GM19193 (cell line): ENCODE results near the gene RPS29.

ENCODE experiments used
- POLR2A ChIP-seq: IDR thresholded peaks from 4 replicates; pipeline ENCODE4 v1.6.1; 2011; ENCODE audit not compliant: insufficient read depth, insufficient read length; ENCODE audit errors: extremely low read depth

RPS29 gene

DNA sequence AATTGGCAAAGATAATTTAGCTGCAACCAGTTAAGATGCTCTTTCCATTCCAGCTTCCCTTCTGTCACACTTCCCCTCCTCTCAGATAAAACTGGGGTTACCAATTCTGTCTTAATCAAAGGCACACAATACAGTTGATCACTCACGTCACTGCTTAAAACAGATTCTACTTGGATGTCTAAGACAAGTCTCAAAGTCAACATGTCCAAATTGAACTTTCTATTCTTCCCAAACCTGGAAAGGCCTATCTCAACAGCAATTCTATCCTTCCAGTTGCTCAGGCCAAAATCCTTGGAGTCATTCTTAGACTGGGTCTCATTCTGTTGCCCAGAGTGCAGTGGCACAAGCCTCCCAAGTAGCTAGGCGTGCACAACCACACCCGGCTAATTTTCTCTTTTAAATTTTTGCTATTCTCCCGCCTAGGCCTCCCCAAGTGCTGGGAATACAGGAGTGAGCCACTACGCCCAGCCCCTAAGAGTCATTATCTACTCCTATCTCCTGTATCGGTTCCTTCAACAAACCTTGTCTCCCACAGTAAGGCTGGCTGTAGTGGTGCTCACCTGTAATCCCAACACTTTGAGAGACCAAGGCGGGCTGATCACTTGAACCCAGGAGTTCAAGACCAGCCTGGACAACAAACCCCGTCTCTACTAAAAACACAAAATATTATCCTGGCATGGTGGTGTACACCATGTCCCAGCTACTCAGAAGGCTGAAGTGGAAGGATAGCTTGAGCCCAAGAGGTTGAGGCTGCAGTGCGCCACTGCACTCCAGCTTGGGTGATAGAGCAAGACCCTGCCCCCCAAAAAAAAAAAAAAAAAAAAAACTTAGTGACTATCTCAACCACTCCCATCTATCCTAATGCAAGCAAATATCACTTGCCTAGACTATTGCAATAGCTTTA, 4.7 kb downstream of the RPS29 start:
- no peak for TF ChIP-seq POLR2A

GRCh38 chr14:49579841-49580240, 6.3 kb downstream of the RPS29 start:
- no peak for TF ChIP-seq POLR2A

GRCh38 chr14:49578141-49578540, 8.0 kb downstream of the RPS29 start:
- no peak for TF ChIP-seq POLR2A

DNA sequence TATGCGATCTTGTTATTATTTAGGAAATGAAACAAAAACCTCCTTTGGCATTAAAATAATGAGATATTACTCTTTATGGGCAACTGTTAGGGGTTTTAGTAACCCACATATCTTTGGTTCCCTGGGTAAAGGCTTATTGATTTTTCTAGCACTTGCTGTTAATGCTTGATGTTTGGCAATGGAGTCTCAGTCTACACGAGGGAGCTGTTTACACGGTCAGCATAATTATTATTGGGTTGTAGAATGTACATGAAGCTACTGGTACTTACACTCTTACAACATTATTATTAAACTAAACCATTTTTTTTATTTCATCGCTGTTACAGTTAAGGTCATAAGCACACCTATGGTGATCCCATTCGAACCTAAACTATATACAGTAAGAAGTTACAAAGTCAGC, 12.1 kb downstream of the RPS29 start:
- TF ChIP-seq POLR2A, result no peak

GRCh38 chr14:49569281-49569680, 16.9 kb downstream of the RPS29 start:
- TF ChIP-seq POLR2A, result no peak

GRCh38 chr14:49566714-49567113, 19.5 kb downstream of the RPS29 start:
- TF ChIP-seq POLR2A, result no peak

GRCh38 chr14:49559979-49560768, 26.0 kb downstream of the RPS29 start:
- no peak for TF ChIP-seq POLR2A

DNA sequence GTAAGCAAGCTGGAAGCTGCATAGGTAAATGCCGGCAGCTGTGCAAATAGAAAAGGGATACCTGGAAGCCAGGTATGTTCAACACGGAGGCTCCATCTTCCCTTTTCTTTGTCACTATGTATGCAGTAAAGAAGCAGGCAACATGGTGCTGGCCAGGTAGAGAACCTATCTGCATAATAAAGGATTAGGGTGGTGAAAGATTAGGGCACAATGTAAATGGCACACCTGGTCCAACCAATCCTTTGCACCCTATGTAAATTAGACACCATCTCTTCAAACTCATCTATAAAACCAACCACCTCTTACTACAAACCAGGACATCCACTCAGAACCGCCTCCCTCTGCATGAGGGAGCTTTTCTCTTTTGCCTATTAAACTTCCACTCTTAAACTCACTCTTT, 32.3 kb downstream of the RPS29 start:
- TF ChIP-seq POLR2A, result no peak

GRCh38 chr14:49553106-49553505, 33.1 kb downstream of the RPS29 start:
- TF ChIP-seq POLR2A, result no peak

DNA sequence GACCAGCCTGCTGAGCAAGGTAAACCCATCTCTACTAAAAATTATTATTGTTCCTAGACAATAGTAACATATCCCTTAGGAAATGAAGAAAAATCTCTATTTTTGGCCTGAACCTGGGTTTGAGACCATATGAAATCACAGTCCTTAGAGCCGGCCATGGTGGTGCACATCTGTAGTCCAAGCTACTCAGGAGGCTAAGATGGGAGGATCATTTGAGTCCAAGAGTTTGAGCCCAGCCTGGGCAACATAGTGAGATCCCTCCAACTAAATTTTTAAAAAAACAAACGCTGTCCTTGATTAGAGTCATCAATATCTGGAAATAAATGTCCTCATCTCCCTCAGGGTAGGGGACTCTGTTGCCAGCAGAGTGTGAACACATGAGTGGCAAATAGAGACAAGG, 34.6 kb downstream of the RPS29 start:
- TF ChIP-seq POLR2A, result no peak

- no peak for TF ChIP-seq POLR2A
These were observed 35.6 kb downstream of the RPS29 start for GRCh38 chr14:49550286-49551184.

GRCh38 chr14:49549881-49550280, 36.3 kb downstream of the RPS29 start:
- no peak for TF ChIP-seq POLR2A

- TF ChIP-seq POLR2A, result no peak
These were observed 36.7 kb downstream of the RPS29 start for GRCh38 chr14:49549446-49549845.

DNA sequence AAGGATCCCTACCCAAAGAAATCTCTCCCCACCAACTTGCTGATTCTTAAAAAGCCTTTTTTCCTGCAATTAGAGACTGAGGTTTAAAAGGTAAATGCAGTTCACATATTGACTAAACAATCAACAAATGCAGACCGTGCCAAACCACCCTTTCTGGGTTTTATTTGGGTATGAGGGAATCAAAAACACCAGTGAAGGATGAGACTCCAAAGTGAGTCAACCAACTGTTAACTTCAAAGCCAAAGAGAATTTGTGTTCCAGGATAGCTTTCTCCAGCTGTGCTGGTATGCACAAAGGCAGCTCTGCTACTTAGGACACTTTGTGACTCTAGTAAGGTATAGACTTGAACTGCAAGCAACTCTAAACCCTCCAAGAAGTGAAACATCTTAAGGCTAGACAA, 39.4 kb downstream of the RPS29 start:
- TF ChIP-seq POLR2A, result no peak

DNA sequence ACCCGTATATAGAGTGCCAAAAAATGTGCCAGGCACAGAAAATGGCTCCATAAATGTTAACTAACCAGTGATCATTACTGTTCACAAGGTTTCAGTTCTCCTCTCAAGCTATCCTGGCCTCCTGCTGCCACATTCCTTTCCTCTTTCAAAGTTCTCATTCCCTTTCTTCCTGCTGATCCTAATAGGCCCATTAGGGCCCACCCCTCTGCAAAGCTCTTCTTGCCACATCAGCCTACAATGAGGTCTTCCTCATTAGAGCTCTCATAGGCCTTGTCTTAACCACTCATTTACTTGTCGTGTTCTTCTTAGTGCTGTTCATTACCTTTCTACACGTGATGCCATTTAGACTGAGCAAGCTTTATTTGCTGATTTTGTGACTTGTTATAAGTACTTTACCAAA, 40.5 kb downstream of the RPS29 start:
- no peak for TF ChIP-seq POLR2A
